ENCODE measurements around the gene CYP19A1.

Gene CYP19A1

DNA sequence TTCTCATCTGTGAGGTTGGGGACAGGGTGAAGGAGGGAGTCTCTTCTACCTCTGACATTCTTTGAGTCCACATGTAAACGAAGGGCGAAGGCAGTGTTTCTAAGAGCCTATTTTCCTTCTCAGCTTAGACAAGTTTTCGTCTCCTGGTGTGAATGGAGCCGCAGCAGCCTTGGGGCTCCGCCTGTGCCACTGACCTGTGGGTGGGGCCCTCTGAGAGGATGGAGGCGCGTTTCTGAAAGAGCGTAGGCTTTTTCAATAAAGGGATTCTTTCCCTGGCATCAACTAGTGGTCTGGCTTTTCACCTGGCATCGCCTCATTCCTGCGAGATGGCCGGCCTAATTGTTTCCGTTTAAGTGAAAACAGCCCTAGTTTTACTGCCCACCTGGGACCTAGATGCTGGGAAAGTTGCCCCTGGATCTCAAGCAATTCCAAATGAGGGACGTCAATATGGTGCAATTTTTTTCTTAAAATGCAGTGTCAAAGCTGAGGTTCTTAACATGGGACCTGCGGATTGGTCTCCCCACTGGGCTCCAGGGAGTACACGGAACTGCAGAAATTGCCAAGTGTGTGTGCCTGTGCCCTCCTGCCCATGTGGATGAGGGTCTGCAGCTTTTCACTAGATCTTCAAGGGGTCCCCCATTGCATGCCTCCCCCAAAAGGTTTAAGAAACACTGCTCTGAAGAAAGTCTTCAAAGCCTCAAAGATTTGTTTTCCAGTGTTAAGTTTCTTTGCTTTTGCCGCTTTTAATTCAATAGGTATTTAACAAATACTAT lies 4.0 kb upstream of the CYP19A1 start:
- no peak overlapping the region for H3K4me3 ChIP-seq (ENCODE audit: low read length)
- TF ChIP-seq EZH2phosphoT487 (IDR thresholded peaks at IDR 0.05; ENCODE audit: borderline replicate concordance, low read length): no peak
- TF ChIP-seq, protein P1, sequence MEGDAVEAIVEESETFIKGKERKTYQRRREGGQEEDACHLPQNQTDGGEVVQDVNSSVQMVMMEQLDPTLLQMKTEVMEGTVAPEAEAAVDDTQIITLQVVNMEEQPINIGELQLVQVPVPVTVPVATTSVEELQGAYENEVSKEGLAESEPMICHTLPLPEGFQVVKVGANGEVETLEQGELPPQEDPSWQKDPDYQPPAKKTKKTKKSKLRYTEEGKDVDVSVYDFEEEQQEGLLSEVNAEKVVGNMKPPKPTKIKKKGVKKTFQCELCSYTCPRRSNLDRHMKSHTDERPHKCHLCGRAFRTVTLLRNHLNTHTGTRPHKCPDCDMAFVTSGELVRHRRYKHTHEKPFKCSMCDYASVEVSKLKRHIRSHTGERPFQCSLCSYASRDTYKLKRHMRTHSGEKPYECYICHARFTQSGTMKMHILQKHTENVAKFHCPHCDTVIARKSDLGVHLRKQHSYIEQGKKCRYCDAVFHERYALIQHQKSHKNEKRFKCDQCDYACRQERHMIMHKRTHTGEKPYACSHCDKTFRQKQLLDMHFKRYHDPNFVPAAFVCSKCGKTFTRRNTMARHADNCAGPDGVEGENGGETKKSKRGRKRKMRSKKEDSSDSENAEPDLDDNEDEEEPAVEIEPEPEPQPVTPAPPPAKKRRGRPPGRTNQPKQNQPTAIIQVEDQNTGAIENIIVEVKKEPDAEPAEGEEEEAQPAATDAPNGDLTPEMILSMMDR (IDR thresholded peaks at IDR 0.05; ENCODE audit: low read depth, low read length, poor library complexity, severe bottlenecking): no peak

DNA sequence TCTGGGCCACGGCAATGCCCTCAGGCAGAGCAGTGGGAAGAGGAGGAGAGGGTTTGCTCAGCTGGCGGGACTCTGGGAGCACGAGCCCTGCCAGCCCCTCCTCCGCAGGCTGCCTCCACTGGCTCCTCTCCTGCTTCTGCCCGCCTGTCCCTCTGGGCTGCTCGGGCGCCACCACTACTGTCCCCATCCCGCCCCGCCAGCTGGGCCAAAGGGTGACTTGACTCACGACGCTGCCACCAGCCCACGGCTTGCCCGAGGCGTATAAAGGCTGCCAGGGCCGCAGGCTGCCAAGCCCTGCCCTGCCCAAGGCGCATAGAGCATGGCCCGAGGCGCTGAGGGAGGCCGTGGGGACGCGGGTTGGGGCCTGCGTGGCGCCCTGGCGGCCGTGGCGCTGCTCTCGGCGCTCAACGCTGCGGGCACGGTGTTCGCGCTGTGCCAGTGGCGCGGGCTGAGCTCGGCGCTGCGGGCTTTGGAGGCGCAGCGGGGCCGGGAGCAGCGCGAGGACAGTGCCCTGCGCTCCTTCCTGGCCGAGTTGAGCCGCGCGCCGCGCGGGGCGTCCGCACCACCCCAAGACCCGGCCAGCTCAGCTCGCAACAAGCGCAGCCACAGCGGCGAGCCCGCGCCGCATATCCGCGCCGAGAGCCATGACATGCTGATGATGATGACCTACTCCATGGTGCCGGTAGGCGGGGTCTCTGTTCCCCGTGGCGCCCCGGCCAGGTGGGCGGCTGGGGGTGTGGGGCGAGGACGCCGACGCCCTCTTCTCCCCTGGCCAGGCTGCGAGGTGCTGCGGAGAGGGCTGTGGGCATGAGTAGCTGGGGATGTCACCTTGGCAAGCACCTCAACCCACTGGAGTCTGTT lies 3.2 kb upstream of the CYP19A1 start, which contains the start of gene GLDN:
GLDN (plus strand) TSS at position 290 of the 861 bp plus-strand sequence; CDS start at position 320, 30 bp downstream.
- TF ChIP-seq EZH2phosphoT487 (IDR thresholded peaks at IDR 0.05; ENCODE audit: borderline replicate concordance, low read length): no peak
- TF ChIP-seq, protein P1 (IDR thresholded peaks at IDR 0.05; ENCODE audit: low read depth, low read length, poor library complexity, severe bottlenecking): no peak
- no peak within 1 kb of the TSS for H3K4me2 ChIP-seq (ENCODE audit: low read length)

More for the DNA sequence above, 4.0 kb upstream of the CYP19A1 start:
- no peaks in the 10 kb centered on the region for H3K9me2 ChIP-seq (replicated peaks; ENCODE audit: control insufficient read depth, low read length)
- H3K79me2 ChIP-seq (ENCODE audit: control insufficient read depth, low read length): no peaks in the 10 kb centered on the region
- H3K27me3 ChIP-seq (ENCODE audit: control insufficient read depth, low read length): no peaks in the 10 kb centered on the region
- H3K4me2 ChIP-seq (ENCODE audit: low read length): no peak overlapping the region
- no peaks in the 10 kb centered on the region for H3K9me3 ChIP-seq (ENCODE audit: control insufficient read depth, insufficient read depth, low read length)
- no peaks in the 10 kb centered on the region for H3K36me3 ChIP-seq (ENCODE audit: control insufficient read depth, low read length)
- no peaks in the 10 kb centered on the region for H4K20me1 ChIP-seq (ENCODE audit: control insufficient read depth, insufficient read depth, low read depth, low read length)
- H3F3A ChIP-seq (ENCODE audit: control insufficient read depth, insufficient read depth): no peaks in the 10 kb centered on the region
- H3K27ac ChIP-seq (ENCODE audit: low read depth, low read length): no peak overlapping the region
- no peaks in the 10 kb centered on the region for H3K4me1 ChIP-seq (ENCODE audit: control insufficient read depth, low read length)

DNA sequence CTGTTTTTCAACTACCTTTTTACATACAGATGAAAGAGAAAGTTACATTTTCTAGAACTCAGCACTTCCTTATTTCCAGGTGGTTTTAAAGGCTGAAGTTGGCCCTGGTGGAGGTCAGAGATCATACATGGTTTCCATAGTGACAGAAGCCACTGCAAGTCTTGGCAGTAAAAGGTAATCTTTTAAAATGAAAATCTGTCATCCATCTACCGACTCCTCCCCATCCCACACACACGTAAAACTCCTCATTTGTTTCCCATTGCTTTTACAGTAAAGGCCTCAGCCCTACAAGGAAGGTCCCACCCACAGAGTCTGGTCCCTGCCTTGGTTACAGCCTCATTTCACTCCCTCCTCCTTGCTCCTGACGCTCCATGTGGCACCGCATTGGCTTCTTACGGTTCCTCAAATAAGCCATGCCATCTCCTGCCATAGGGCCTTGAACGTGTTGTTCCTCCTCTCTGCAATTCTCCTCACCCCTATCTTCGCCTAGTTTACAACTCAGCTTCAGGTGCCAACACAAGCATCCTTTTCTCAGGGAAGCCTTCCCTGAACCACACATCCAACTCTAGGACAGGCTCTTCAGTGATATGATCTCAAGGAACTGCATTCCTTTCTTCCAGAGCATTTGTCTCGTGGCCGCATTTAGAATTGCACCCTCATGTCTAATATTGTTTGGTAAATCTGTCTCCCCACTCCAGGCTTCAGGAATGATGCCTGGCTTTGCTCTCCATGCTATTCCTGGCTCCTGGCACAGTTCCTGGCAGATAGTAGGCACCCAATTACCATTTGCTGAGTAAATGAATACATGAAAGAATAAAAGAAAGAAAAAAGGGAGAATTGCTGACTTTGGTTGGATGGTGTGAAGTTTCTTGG lies 2.6 kb downstream of the CYP19A1 start:
- Histone ChIP-seq H3K9me3 (ENCODE audit: control insufficient read depth, insufficient read depth, low read length) (no peaks in the 10 kb centered on the region), H3K79me2 (ENCODE audit: control insufficient read depth, low read length) (no peaks in the 10 kb centered on the region), H3K4me1 (ENCODE audit: control insufficient read depth, low read length) (no peaks in the 10 kb centered on the region), H3K27ac (ENCODE audit: low read depth, low read length) (no peak overlapping the region), H3K4me2 (ENCODE audit: low read length) (no peak overlapping the region), H3K9me2 (replicated peaks; ENCODE audit: control insufficient read depth, low read length) (no peaks in the 10 kb centered on the region), H4K20me1 (ENCODE audit: control insufficient read depth, insufficient read depth, low read depth, low read length) (no peaks in the 10 kb centered on the region), H3K4me3 (ENCODE audit: low read length) (no peak overlapping the region), H3K27me3 (ENCODE audit: control insufficient read depth, low read length) (no peaks in the 10 kb centered on the region), H3F3A (ENCODE audit: control insufficient read depth, insufficient read depth) (no peaks in the 10 kb centered on the region), H3K36me3 (ENCODE audit: control insufficient read depth, low read length) (no peaks in the 10 kb centered on the region)
- no peak for TF ChIP-seq EZH2phosphoT487 (IDR thresholded peaks at IDR 0.05; ENCODE audit: borderline replicate concordance, low read length)
- TF ChIP-seq, protein P1 (IDR thresholded peaks at IDR 0.05; ENCODE audit: low read depth, low read length, poor library complexity, severe bottlenecking): no peak

More for the DNA sequence above, 3.2 kb upstream of the CYP19A1 start, which contains the start of gene GLDN:
- H3K4me1 ChIP-seq (ENCODE audit: control insufficient read depth, low read length): no peaks in the 10 kb centered on the region
- H3K27ac ChIP-seq (ENCODE audit: low read depth, low read length): no peak within 1 kb of the TSS
- no peak within 1 kb of the TSS for H3K4me3 ChIP-seq (ENCODE audit: low read length)
- H3F3A ChIP-seq (ENCODE audit: control insufficient read depth, insufficient read depth): no peaks in the 10 kb centered on the region
- H3K27me3 ChIP-seq (ENCODE audit: control insufficient read depth, low read length): no peaks in the 10 kb centered on the region
- no peaks in the 10 kb centered on the region for H3K9me2 ChIP-seq (replicated peaks; ENCODE audit: control insufficient read depth, low read length)
- H4K20me1 ChIP-seq (ENCODE audit: control insufficient read depth, insufficient read depth, low read depth, low read length): no peaks in the 10 kb centered on the region
- H3K9me3 ChIP-seq (ENCODE audit: control insufficient read depth, insufficient read depth, low read length): no peaks in the 10 kb centered on the region
- H3K79me2 ChIP-seq (ENCODE audit: control insufficient read depth, low read length): no peaks in the 10 kb centered on the region
- no peaks in the 10 kb centered on the region for H3K36me3 ChIP-seq (ENCODE audit: control insufficient read depth, low read length)
